ENCODE data around the gene GRK5.

GRK5 gene

GRCh38 chr10:119469325-119469707, 261.9 kb downstream of the GRK5 start:
- Histone ChIP-seq H3K79me2 (ENCODE audit: control insufficient read depth, low read length) (no peaks in the 10 kb centered on the region), H3K36me3 (ENCODE audit: control insufficient read depth, low read length) (no peaks in the 10 kb centered on the region), H4K20me1 (ENCODE audit: control insufficient read depth, insufficient read depth, low read depth, low read length) (no peaks in the 10 kb centered on the region), H3K4me3 (ENCODE audit: low read length) (no peak overlapping the region), H3K27ac (ENCODE audit: low read depth, low read length) (no peak overlapping the region), H3K4me2 (ENCODE audit: low read length) (no peak overlapping the region), H3K9me2 (replicated peaks; ENCODE audit: control insufficient read depth, low read length) (no peaks in the 10 kb centered on the region), H3K27me3 (ENCODE audit: control insufficient read depth, low read length) (peaks cover 6% of the 10 kb centered on the region), H3F3A (ENCODE audit: control insufficient read depth, insufficient read depth) (no peaks in the 10 kb centered on the region), H3K4me1 (ENCODE audit: control insufficient read depth, low read length) (0 out of 2 replicates have a peak, but pooled peaks cover 3% of the 10 kb centered on the region), H3K9me3 (ENCODE audit: control insufficient read depth, insufficient read depth, low read length) (peaks cover 7% of the 10 kb centered on the region; the same call in 1 of the 2 replicates)
- TF ChIP-seq CTCF (IDR thresholded peaks at IDR 0.05; ENCODE audit: low read depth, low read length, poor library complexity, severe bottlenecking) (no peak), EZH2phosphoT487 (IDR thresholded peaks at IDR 0.05; ENCODE audit: borderline replicate concordance, low read length) (no peak)

- no peaks in the 10 kb centered on the region for H3K9me2 ChIP-seq (replicated peaks; ENCODE audit: control insufficient read depth, low read length)
- 0 out of 2 replicates have a peak, but pooled peaks cover 3% of the 10 kb centered on the region for H3K4me1 ChIP-seq (ENCODE audit: control insufficient read depth, low read length)
- no peaks in the 10 kb centered on the region for H3K79me2 ChIP-seq (ENCODE audit: control insufficient read depth, low read length)
- no peak overlapping the region for H3K27ac ChIP-seq (ENCODE audit: low read depth, low read length)
- H3K9me3 ChIP-seq (ENCODE audit: control insufficient read depth, insufficient read depth, low read length): peaks cover 11% of the 10 kb centered on the region; the same call in 1 of the 2 replicates
- H3K4me2 ChIP-seq (ENCODE audit: low read length): no peak overlapping the region
- no peaks in the 10 kb centered on the region for H3F3A ChIP-seq (ENCODE audit: control insufficient read depth, insufficient read depth)
- TF ChIP-seq EZH2phosphoT487 (IDR thresholded peaks at IDR 0.05; ENCODE audit: borderline replicate concordance, low read length) (no peak), CTCF (IDR thresholded peaks at IDR 0.05; ENCODE audit: low read depth, low read length, poor library complexity, severe bottlenecking) (no peak)
- no peak overlapping the region for H3K4me3 ChIP-seq (ENCODE audit: low read length)
- H4K20me1 ChIP-seq (ENCODE audit: control insufficient read depth, insufficient read depth, low read depth, low read length): no peaks in the 10 kb centered on the region
- no peaks in the 10 kb centered on the region for H3K36me3 ChIP-seq (ENCODE audit: control insufficient read depth, low read length)
- H3K27me3 ChIP-seq (ENCODE audit: control insufficient read depth, low read length): peaks cover 6% of the 10 kb centered on the region
These were observed 262.5 kb downstream of the GRK5 start for GRCh38 chr10:119469846-119470245.

- Histone ChIP-seq H3F3A (ENCODE audit: control insufficient read depth, insufficient read depth) (0 out of 2 replicates have a peak, but pooled peaks cover 2% of the 10 kb centered on the region), H3K4me2 (ENCODE audit: low read length) (no peak overlapping the region), H3K27me3 (ENCODE audit: control insufficient read depth, low read length) (no peaks in the 10 kb centered on the region), H3K4me3 (ENCODE audit: low read length) (no peak overlapping the region), H3K9me3 (ENCODE audit: control insufficient read depth, insufficient read depth, low read length) (peaks cover 11% of the 10 kb centered on the region; the same call in 1 of the 2 replicates), H4K20me1 (ENCODE audit: control insufficient read depth, insufficient read depth, low read depth, low read length) (no peaks in the 10 kb centered on the region), H3K36me3 (ENCODE audit: control insufficient read depth, low read length) (no peaks in the 10 kb centered on the region), H3K27ac (ENCODE audit: low read depth, low read length) (no peak overlapping the region), H3K4me1 (ENCODE audit: control insufficient read depth, low read length) (peaks cover 8% of the 10 kb centered on the region), H3K9me2 (replicated peaks; ENCODE audit: control insufficient read depth, low read length) (no peaks in the 10 kb centered on the region), H3K79me2 (ENCODE audit: control insufficient read depth, low read length) (no peaks in the 10 kb centered on the region)
- TF ChIP-seq EZH2phosphoT487 (IDR thresholded peaks at IDR 0.05; ENCODE audit: borderline replicate concordance, low read length) (no peak), CTCF (IDR thresholded peaks at IDR 0.05; ENCODE audit: low read depth, low read length, poor library complexity, severe bottlenecking) (no peak)
These were observed 263.7 kb downstream of the GRK5 start for GRCh38 chr10:119470920-119471702.
